Central memory CD8-positive, alpha-beta T cell (primary cell): ENCODE measurements around the gene TCF7.

Experiments
- ATAC-seq: fragments of 150-1000 bp; cut with Tn5 transposase; replicated peaks from 2 replicates; pipeline ENCODE4 v1.10.0; 2022; ENCODE audit warnings: mild to moderate bottlenecking, moderate FRiP score, moderate number of reproducible peaks; ENCODE audit not compliant: poor library complexity, severe bottlenecking; ENCODE audit errors: extremely low read depth
- DNase-seq, 2 donors: peaks; one replicate each; pipeline ENCODE4 v3.0.0; 2021; ENCODE audit warnings: low spot score in 2 of 2
- H3K27ac Mint-ChIP-seq: one replicate; pipeline ENCODE4 v1.8.0; 2022; ENCODE audit warnings: low read depth, mild to moderate bottlenecking, moderate library complexity, mixed read lengths
- H3K27me3 Mint-ChIP-seq: one replicate; pipeline ENCODE4 v1.8.0; 2022; ENCODE audit warnings: mixed read lengths
- H3K36me3 Mint-ChIP-seq: one replicate; pipeline ENCODE4 v1.8.0; 2022; ENCODE audit warnings: mild to moderate bottlenecking, moderate library complexity, mixed read lengths; ENCODE audit not compliant: insufficient read depth
- H3K4me1 Mint-ChIP-seq: one replicate; pipeline ENCODE4 v1.8.0; 2022; ENCODE audit warnings: mixed read lengths
- H3K4me3 Mint-ChIP-seq: one replicate; pipeline ENCODE4 v1.8.0; 2022; ENCODE audit warnings: mild to moderate bottlenecking, moderate library complexity, mixed read lengths
- H3K9me3 Mint-ChIP-seq: one replicate; pipeline ENCODE4 v1.8.0; 2022; ENCODE audit warnings: mixed read lengths

TCF7 gene

GRCh38 chr5:134176511-134177368, 62.3 kb downstream of the TCF7 start, which contains the start of gene SKP1:
Gene SKP1, minus strand, starts transcription at chr5:134176950. Its CDS starts 2,928 bp downstream, at chr5:134174022.
- peak within 1 kb of the TSS; percentile 96 for H3K27ac Mint-ChIP-seq
- DNase-seq (peak; percentile 86 to 89), ATAC-seq (peak; percentile 83)
- H3K4me3 Mint-ChIP-seq: peak within 1 kb of the TSS; percentile 96
- no peaks in the 10 kb centered on the region for H3K27me3 Mint-ChIP-seq
- peaks cover 39% of the 10 kb centered on the region for H3K36me3 Mint-ChIP-seq
- no peaks in the 10 kb centered on the region for H3K9me3 Mint-ChIP-seq
- H3K4me1 Mint-ChIP-seq: peaks cover 30% of the 10 kb centered on the region

GRCh38 chr5:134177369-134178095, 63.1 kb downstream of the TCF7 start:
- ATAC-seq: peak; percentile 25
- Mint-ChIP-seq H3K36me3 (peaks cover 33% of the 10 kb centered on the region), H3K27me3 (no peaks in the 10 kb centered on the region), H3K9me3 (no peaks in the 10 kb centered on the region), H3K27ac (peak overlapping the region; percentile 96), H3K4me3 (peak overlapping the region; percentile 96), H3K4me1 (peaks cover 24% of the 10 kb centered on the region)
- DNase-seq: no peak

- DNase-seq (no peak), ATAC-seq (no peak)
- Mint-ChIP-seq H3K27ac (peak overlapping the region; percentile 96), H3K27me3 (no peaks in the 10 kb centered on the region), H3K4me3 (peak overlapping the region; percentile 96), H3K4me1 (peaks cover 24% of the 10 kb centered on the region), H3K9me3 (no peaks in the 10 kb centered on the region), H3K36me3 (peaks cover 28% of the 10 kb centered on the region)
Measured at GRCh38 chr5:134178096-134178419, 63.6 kb downstream of the TCF7 start.

- H3K9me3 Mint-ChIP-seq: no peaks in the 10 kb centered on the region
- H3K36me3 Mint-ChIP-seq: peaks cover 5% of the 10 kb centered on the region
- ATAC-seq (no peak), DNase-seq (no peak)
- H3K27ac Mint-ChIP-seq: no peak overlapping the region
- H3K27me3 Mint-ChIP-seq: no peaks in the 10 kb centered on the region
- H3K4me1 Mint-ChIP-seq: no peaks in the 10 kb centered on the region
- no peak overlapping the region for H3K4me3 Mint-ChIP-seq
Measured at GRCh38 chr5:134183481-134183880, 69.0 kb downstream of the TCF7 start.

- no peaks in the 10 kb centered on the region for H3K4me1 Mint-ChIP-seq
- H3K9me3 Mint-ChIP-seq: no peaks in the 10 kb centered on the region
- H3K27me3 Mint-ChIP-seq: no peaks in the 10 kb centered on the region
- ATAC-seq: peak; percentile 87
- DNase-seq: peak; percentile 66 to 69
- no peak overlapping the region for H3K27ac Mint-ChIP-seq
- no peak overlapping the region for H3K4me3 Mint-ChIP-seq
- peaks cover 7% of the 10 kb centered on the region for H3K36me3 Mint-ChIP-seq
Measured at GRCh38 chr5:134184155-134185135, 70.0 kb downstream of the TCF7 start.

GRCh38 chr5:134188092-134188491, 73.6 kb downstream of the TCF7 start:
- Mint-ChIP-seq H3K4me1 (no peaks in the 10 kb centered on the region), H3K9me3 (no peaks in the 10 kb centered on the region), H3K36me3 (peaks cover 12% of the 10 kb centered on the region), H3K27me3 (no peaks in the 10 kb centered on the region), H3K27ac (no peak overlapping the region), H3K4me3 (no peak overlapping the region)
- ATAC-seq (no peak), DNase-seq (no peak)

- Mint-ChIP-seq H3K27ac (no peak overlapping the region), H3K27me3 (no peaks in the 10 kb centered on the region), H3K9me3 (no peaks in the 10 kb centered on the region), H3K36me3 (peaks cover 15% of the 10 kb centered on the region), H3K4me3 (no peak overlapping the region), H3K4me1 (no peaks in the 10 kb centered on the region)
- ATAC-seq (no peak), DNase-seq (no peak)
Measured at GRCh38 chr5:134189031-134189430, 74.5 kb downstream of the TCF7 start.

GRCh38 chr5:134195666-134196065, 81.2 kb downstream of the TCF7 start:
- H3K27ac Mint-ChIP-seq: no peak overlapping the region
- H3K4me1 Mint-ChIP-seq: no peaks in the 10 kb centered on the region
- H3K36me3 Mint-ChIP-seq: peaks cover 62% of the 10 kb centered on the region
- H3K4me3 Mint-ChIP-seq: no peak overlapping the region
- no peaks in the 10 kb centered on the region for H3K27me3 Mint-ChIP-seq
- DNase-seq (no peak), ATAC-seq (no peak)
- no peaks in the 10 kb centered on the region for H3K9me3 Mint-ChIP-seq
